Bronchial epithelial cell (primary cell): ENCODE results near the gene GJB3. TPM values are rescaled to one million over a fixed set of nuclear protein-coding genes. Genes with fewer than 3 reads are reported as not detected.

ENCODE experiments used
- DNase-seq: peaks from one replicate; pipeline ENCODE4 v3.0.0-alpha.2; 2010; ENCODE audit warnings: low read depth
- FAIRE-seq: peaks from 2 replicates; lab custom pipeline; 2011; peaks lifted over from hg19 to GRCh38; lab: Jason Lieb, UNC
- H3K27me3 ChIP-seq: 2 replicates; pipeline ENCODE4 v1.5.1; 2011; ENCODE audit warnings: low read length; ENCODE audit not compliant: control insufficient read depth, insufficient read depth
- H3K36me3 ChIP-seq: 2 replicates; pipeline ENCODE4 v1.5.1; 2011; ENCODE audit warnings: low read length; ENCODE audit not compliant: control insufficient read depth, insufficient read depth
- H3K4me3 ChIP-seq: 2 replicates; pipeline ENCODE4 v1.5.1; 2011; ENCODE audit warnings: mild to moderate bottlenecking, low read depth, low read length, control low read depth
- total RNA-seq: library from RNA; depleted of rRNA; stranded (reverse); fragments of >200 nt; gene quantifications from 2 replicates; pipeline ENCODE4 v1.2.1, GENCODE V29; 2014
- TF ChIP-seq, protein P1 (sequence below): IDR thresholded peaks from 2 replicates; pipeline ENCODE4 v1.5.1; 2011; ENCODE audit warnings: mild to moderate bottlenecking, moderate library complexity, low read length, control low read depth, inconsistent platforms; ENCODE audit not compliant: insufficient read depth, severe bottlenecking

The GJB3 gene
- total RNA-seq, 1 donor from 2014 or later = 159 TPM

GRCh38 chr1:34761176-34761761 lies 19.7 kb upstream of the GJB3 start:
- no peak for FAIRE-seq
- Histone ChIP-seq H3K4me3 (no peak overlapping the region), H3K36me3 (peaks cover 6% of the 10 kb centered on the region), H3K27me3 (no peaks in the 10 kb centered on the region)
- TF ChIP-seq, protein P1, sequence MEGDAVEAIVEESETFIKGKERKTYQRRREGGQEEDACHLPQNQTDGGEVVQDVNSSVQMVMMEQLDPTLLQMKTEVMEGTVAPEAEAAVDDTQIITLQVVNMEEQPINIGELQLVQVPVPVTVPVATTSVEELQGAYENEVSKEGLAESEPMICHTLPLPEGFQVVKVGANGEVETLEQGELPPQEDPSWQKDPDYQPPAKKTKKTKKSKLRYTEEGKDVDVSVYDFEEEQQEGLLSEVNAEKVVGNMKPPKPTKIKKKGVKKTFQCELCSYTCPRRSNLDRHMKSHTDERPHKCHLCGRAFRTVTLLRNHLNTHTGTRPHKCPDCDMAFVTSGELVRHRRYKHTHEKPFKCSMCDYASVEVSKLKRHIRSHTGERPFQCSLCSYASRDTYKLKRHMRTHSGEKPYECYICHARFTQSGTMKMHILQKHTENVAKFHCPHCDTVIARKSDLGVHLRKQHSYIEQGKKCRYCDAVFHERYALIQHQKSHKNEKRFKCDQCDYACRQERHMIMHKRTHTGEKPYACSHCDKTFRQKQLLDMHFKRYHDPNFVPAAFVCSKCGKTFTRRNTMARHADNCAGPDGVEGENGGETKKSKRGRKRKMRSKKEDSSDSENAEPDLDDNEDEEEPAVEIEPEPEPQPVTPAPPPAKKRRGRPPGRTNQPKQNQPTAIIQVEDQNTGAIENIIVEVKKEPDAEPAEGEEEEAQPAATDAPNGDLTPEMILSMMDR = no peak
- DNase-seq = no peak

GRCh38 chr1:34761776-34762307 lies 19.2 kb upstream of the GJB3 start:
- Histone ChIP-seq H3K36me3 (peaks cover 6% of the 10 kb centered on the region), H3K4me3 (no peak overlapping the region), H3K27me3 (no peaks in the 10 kb centered on the region)
- TF ChIP-seq, protein P1 = no peak
- FAIRE-seq (no peak), DNase-seq (no peak)

GRCh38 chr1:34762474-34763141 lies 18.4 kb upstream of the GJB3 start:
- peaks cover 6% of the 10 kb centered on the region for H3K36me3 ChIP-seq
- peak; percentile 7 for FAIRE-seq
- DNase-seq = peak; percentile 71
- H3K27me3 ChIP-seq = no peaks in the 10 kb centered on the region
- TF ChIP-seq, protein P1 = no peak
- no peak overlapping the region for H3K4me3 ChIP-seq

- FAIRE-seq = peak; percentile 98
- TF ChIP-seq, protein P1 = no peak
- no peak overlapping the region for H3K4me3 ChIP-seq
Observed at GRCh38 chr1:34763142-34763781, 17.8 kb upstream of the GJB3 start.

DNA sequence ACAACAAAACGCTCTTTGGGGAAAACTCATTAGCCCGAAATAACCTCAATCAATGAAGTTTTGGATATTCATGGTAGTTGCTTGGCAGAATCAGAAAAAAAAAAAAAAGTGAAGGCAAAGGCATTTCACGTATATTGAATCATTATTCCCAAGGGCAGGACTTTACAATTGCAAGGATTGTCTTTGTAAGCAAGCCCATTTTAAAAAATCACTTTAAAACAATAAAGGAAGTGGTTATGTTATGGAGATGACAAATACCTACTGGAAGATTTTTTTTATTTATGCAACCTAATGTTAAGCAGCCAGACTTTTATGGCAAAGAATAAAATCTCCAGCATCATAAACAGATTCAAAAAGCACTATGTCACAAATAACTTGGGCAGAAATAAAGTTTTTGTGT lies 12.2 kb upstream of the GJB3 start:
- no peaks in the 10 kb centered on the region for H3K36me3 ChIP-seq
- no peak for FAIRE-seq
- H3K27me3 ChIP-seq = no peaks in the 10 kb centered on the region
- no peak for DNase-seq
- H3K4me3 ChIP-seq = no peak overlapping the region
- TF ChIP-seq, protein P1 = no peak

More at GRCh38 chr1:34763142-34763781, 17.8 kb upstream of the GJB3 start:
- H3K27me3 ChIP-seq = no peaks in the 10 kb centered on the region
- H3K36me3 ChIP-seq = peaks cover 3% of the 10 kb centered on the region
- DNase-seq = peak; percentile 95
